PFSK-1 (cell line): ENCODE data around the gene TRNP1.

Experiments
- FOXP2 ChIP-seq: optimal IDR thresholded peaks from 2 replicates; pipeline ENCODE3; 2011; ENCODE audit warnings: borderline replicate concordance, control low read depth, inconsistent platforms; ENCODE audit not compliant: insufficient read depth; ENCODE audit errors: extremely low read length, extremely low read depth
- POLR2AphosphoS5 ChIP-seq: IDR thresholded peaks from 2 replicates; pipeline ENCODE4 v1.6.1; 2012; ENCODE audit warnings: low read depth, mild to moderate bottlenecking, control low read depth, low read length, moderate library complexity
- SIN3A ChIP-seq: IDR thresholded peaks from 2 replicates; pipeline ENCODE4 v1.6.1; 2012; ENCODE audit warnings: mild to moderate bottlenecking, low read length, moderate library complexity, borderline replicate concordance; ENCODE audit not compliant: insufficient read depth
- TAF1 ChIP-seq: IDR thresholded peaks from 2 replicates; pipeline ENCODE4 v1.6.1; 2012; ENCODE audit warnings: low read length, control low read depth, borderline replicate concordance; ENCODE audit not compliant: insufficient read depth
- TF ChIP-seq, protein P1 (sequence below), 2 experiments: IDR thresholded peaks; 2 replicates each; pipeline versions ENCODE4 v1.6.1 to v1.8.0; 2011 to 2012; ENCODE audit warnings: low read depth in 2 of 2, low read length in 2 of 2, control low read depth in 1 of 2, inconsistent platforms in 1 of 2, mild to moderate bottlenecking in 1 of 2, moderate library complexity in 1 of 2; ENCODE audit not compliant: insufficient read depth in 1 of 2

Gene TRNP1

DNA sequence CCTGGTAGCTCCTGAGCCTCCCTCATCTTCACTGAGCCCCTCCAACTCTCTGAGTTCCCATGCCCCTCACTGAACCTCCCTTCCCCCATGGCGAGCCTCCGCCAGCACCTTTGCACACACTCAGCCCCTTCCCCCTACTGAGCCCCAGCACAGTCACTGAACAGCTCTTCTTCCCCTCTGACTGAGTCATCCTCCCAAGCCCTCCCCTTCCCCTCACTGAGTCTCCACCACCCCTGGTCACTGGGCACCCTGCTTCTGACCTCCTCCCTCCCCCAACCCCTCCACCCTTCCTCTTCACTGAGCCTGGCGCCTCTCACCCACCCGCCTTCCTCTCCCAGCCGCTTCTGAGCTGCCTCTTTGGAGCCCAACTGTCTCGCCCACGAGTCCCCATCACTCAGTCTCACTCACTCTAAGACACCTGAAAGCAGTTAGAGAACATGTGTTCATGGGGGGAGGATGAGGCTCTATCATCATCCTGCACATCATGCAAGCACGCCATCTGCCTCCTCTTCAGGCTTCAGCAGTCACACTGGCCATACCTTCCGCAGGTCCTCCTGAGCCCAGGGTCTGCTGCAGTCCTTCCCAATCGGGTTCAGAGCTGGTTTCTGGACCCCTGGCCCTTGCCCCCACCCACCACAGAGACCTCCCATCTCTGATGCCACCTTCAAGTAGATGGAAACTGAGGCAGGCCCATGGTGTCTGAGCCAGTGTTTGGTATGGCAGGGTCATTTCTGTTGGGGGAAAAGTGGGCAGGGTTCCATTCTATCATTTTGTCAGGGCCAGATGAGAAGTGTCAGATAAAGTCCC lies 2.0 kb upstream of the TRNP1 start:
- TF ChIP-seq POLR2AphosphoS5 (no peak), FOXP2 (no peak), TAF1 (no peak), SIN3A (no peak)
- TF ChIP-seq, protein P1, sequence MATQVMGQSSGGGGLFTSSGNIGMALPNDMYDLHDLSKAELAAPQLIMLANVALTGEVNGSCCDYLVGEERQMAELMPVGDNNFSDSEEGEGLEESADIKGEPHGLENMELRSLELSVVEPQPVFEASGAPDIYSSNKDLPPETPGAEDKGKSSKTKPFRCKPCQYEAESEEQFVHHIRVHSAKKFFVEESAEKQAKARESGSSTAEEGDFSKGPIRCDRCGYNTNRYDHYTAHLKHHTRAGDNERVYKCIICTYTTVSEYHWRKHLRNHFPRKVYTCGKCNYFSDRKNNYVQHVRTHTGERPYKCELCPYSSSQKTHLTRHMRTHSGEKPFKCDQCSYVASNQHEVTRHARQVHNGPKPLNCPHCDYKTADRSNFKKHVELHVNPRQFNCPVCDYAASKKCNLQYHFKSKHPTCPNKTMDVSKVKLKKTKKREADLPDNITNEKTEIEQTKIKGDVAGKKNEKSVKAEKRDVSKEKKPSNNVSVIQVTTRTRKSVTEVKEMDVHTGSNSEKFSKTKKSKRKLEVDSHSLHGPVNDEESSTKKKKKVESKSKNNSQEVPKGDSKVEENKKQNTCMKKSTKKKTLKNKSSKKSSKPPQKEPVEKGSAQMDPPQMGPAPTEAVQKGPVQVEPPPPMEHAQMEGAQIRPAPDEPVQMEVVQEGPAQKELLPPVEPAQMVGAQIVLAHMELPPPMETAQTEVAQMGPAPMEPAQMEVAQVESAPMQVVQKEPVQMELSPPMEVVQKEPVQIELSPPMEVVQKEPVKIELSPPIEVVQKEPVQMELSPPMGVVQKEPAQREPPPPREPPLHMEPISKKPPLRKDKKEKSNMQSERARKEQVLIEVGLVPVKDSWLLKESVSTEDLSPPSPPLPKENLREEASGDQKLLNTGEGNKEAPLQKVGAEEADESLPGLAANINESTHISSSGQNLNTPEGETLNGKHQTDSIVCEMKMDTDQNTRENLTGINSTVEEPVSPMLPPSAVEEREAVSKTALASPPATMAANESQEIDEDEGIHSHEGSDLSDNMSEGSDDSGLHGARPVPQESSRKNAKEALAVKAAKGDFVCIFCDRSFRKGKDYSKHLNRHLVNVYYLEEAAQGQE (IDR thresholded peaks at IDR 0.05; ENCODE audit: insufficient read depth in 1 of 2, low read depth in 2 of 2, low read length in 2 of 2) = no peak

DNA sequence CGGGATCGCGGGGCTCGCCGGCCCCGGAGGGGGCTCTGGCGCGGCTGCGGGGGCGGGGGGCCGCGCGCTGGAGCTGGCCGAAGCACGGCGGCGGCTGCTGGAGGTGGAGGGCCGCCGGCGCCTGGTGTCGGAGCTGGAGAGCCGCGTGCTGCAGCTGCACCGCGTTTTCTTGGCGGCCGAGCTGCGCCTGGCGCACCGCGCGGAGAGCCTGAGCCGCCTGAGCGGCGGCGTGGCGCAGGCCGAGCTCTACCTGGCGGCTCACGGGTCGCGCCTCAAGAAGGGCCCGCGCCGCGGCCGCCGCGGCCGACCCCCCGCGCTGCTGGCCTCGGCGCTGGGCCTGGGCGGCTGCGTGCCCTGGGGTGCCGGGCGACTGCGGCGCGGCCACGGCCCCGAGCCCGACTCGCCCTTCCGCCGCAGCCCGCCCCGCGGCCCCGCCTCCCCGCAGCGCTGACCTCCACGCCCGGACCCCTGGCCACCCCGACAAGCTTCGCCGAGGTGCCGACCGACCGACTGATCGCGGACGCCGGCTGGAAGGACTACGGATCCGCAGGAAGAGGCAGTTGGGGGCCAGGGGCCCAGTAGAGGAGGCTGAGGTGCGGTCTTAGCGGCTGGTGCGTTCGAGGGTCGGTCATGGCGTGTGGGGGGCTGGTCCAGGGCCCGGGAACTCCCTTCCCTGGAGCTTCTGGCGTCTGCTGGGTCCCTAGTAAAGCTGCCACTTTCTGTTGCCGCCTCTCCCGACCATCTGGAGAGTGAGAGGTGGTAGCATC lies 711 bp downstream of the TRNP1 start:
- TF ChIP-seq POLR2AphosphoS5 (no peak), FOXP2 (no peak), TAF1 (no peak), SIN3A (no peak)
- TF ChIP-seq, protein P1 (IDR thresholded peaks at IDR 0.05; ENCODE audit: insufficient read depth in 1 of 2, low read depth in 2 of 2, low read length in 2 of 2) = no peak

DNA sequence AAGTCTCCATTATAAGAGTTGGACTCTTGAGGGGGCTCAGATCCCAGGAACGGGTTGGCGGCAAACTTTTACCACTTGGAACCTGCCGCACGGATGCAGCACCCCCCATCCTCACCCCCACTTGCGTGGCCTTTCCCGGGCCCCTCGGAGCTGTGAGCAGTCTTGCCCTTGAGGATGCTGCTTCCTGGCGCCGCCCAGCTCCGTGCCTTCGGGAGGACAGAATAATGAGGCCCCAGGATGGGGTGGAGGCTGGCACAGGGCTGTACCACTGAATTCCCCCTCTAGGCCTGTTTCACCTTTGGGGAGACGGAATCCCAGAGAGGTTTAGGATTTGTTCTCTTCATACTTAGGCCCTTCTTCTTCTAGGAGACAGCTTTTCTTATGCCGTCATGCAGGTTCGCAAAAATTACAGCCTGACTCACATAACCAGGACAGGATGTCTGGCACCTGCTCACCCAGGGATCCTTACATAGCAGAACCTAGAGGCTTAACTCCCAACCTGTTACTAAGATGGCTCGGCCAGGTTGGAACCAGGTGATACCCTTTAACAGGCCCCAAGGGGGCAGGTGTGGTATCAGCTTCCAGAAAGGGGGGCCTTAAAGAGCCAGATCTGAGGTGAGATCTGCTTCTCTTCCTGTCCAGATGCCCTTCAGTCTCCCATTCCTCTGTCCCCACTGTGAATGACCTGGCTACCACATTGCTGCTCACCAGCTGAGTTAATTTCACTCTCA lies 1.5 kb downstream of the TRNP1 start:
- TF ChIP-seq, protein P1 (IDR thresholded peaks at IDR 0.05; ENCODE audit: insufficient read depth in 1 of 2, low read depth in 2 of 2, low read length in 2 of 2) = no peak
- TF ChIP-seq TAF1 (no peak), FOXP2 (no peak), SIN3A (no peak), POLR2AphosphoS5 (no peak)

DNA sequence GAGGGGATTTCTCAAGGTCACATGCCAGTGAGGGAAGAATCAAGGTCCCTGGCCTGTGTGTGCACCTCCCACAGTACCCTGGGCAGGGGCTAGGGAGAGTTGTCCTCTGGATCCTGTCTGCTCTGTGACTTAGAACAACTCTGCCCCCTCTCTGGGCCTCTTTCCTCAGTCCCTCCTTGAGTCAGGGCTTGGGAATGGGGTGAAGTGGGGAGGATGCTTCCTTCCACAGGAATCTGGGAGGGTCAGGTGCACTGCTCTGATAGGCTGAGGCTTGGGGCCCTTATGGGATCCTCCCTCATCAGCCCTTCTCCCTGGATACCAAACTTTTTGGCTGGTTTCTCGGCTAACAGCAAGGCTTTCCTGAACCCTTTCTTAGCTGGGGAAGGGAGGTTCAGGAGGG lies 2.5 kb downstream of the TRNP1 start:
- no peak for TF ChIP-seq FOXP2
- no peak for TF ChIP-seq TAF1
- TF ChIP-seq SIN3A = no peak
- TF ChIP-seq POLR2AphosphoS5 = no peak
- TF ChIP-seq, protein P1 (IDR thresholded peaks at IDR 0.05; ENCODE audit: insufficient read depth in 1 of 2, low read depth in 2 of 2, low read length in 2 of 2) = no peak
